ACC112 (cell line): ENCODE data around the gene RECQL5.

Experiments used
- H2AFZ ChIP-seq: fragments of 200-600 bp; sonication (generic); one replicate; pipeline ENCODE4 v1.6.0; 2017; ENCODE audit warnings: antibody characterized with exemption, low read length; ENCODE audit not compliant: unreplicated experiment
- H3K27ac ChIP-seq: fragments of 200-600 bp; sonication (generic); 2 replicates; pipeline ENCODE4 v1.5.1; 2014; ENCODE audit warnings: low read depth, mild to moderate bottlenecking, antibody characterized with exemption, low read length, moderate library complexity
- H3K27me3 ChIP-seq: fragments of 200-600 bp; sonication (generic); 2 replicates; pipeline ENCODE4 v1.6.1; 2014; ENCODE audit warnings: mild to moderate bottlenecking, antibody characterized with exemption, low read length, moderate library complexity, mixed read lengths; ENCODE audit not compliant: insufficient read depth
- H3K36me3 ChIP-seq: fragments of 200-600 bp; sonication (generic); 2 replicates; pipeline ENCODE4 v1.6.1; 2016; ENCODE audit warnings: mild to moderate bottlenecking, antibody characterized with exemption, low read length, moderate library complexity, mixed read lengths; ENCODE audit not compliant: insufficient read depth
- H3K4me1 ChIP-seq: fragments of 200-600 bp; sonication (generic); one replicate; pipeline ENCODE4 v1.6.1; 2016; ENCODE audit warnings: low read length, mixed read lengths; ENCODE audit not compliant: insufficient read depth, unreplicated experiment, control insufficient read depth
- H3K4me3 ChIP-seq: fragments of 200-600 bp; sonication (generic); 2 replicates; pipeline ENCODE4 v1.5.1; 2014; ENCODE audit warnings: mild to moderate bottlenecking, low read depth, low read length
- H3K79me2 ChIP-seq: fragments of 200-600 bp; sonication (generic); one replicate; pipeline ENCODE4 v1.6.0; 2016; ENCODE audit warnings: low read length; ENCODE audit not compliant: control insufficient read depth, unreplicated experiment, insufficient read depth

Gene RECQL5

GRCh38 chr17:75592348-75593020 is 74.5 kb downstream of the RECQL5 start:
- no peaks in the 10 kb centered on the region for H3K36me3 ChIP-seq
- H3K4me3 ChIP-seq, result no peak overlapping the region
- no peaks in the 10 kb centered on the region for H3K4me1 ChIP-seq
- peaks cover 24% of the 10 kb centered on the region for H3K27me3 ChIP-seq
- H2AFZ ChIP-seq, result no peak overlapping the region
- H3K27ac ChIP-seq, result no peak overlapping the region
- no peaks in the 10 kb centered on the region for H3K79me2 ChIP-seq

- Histone ChIP-seq H3K27me3 (peaks cover 31% of the 10 kb centered on the region), H3K4me3 (no peak overlapping the region), H3K79me2 (no peaks in the 10 kb centered on the region), H3K36me3 (no peaks in the 10 kb centered on the region), H3K4me1 (no peaks in the 10 kb centered on the region), H3K27ac (no peak overlapping the region), H2AFZ (no peak overlapping the region)
Measured at GRCh38 chr17:75591722-75592302, 75.1 kb downstream of the RECQL5 start.

- H3K79me2 ChIP-seq, result no peaks in the 10 kb centered on the region
- H3K27ac ChIP-seq, result no peak overlapping the region
- no peak overlapping the region for H3K4me3 ChIP-seq
- H3K4me1 ChIP-seq, result no peaks in the 10 kb centered on the region
- no peaks in the 10 kb centered on the region for H3K36me3 ChIP-seq
- H3K27me3 ChIP-seq, result peaks cover 38% of the 10 kb centered on the region
- H2AFZ ChIP-seq, result no peak overlapping the region
Measured at GRCh38 chr17:75590849-75591721, 75.9 kb downstream of the RECQL5 start.

GRCh38 chr17:75590314-75590761 is 76.6 kb downstream of the RECQL5 start:
- no peak overlapping the region for H2AFZ ChIP-seq
- H3K4me3 ChIP-seq, result no peak overlapping the region
- no peak overlapping the region for H3K27ac ChIP-seq
- no peaks in the 10 kb centered on the region for H3K4me1 ChIP-seq
- peaks cover 38% of the 10 kb centered on the region for H3K27me3 ChIP-seq
- H3K79me2 ChIP-seq, result no peaks in the 10 kb centered on the region
- no peaks in the 10 kb centered on the region for H3K36me3 ChIP-seq

GRCh38 chr17:75589919-75590303 is 77.0 kb downstream of the RECQL5 start:
- H3K36me3 ChIP-seq, result no peaks in the 10 kb centered on the region
- no peaks in the 10 kb centered on the region for H3K79me2 ChIP-seq
- no peak overlapping the region for H3K27ac ChIP-seq
- peak overlapping the region; percentile 69 for H3K4me3 ChIP-seq
- no peak overlapping the region for H2AFZ ChIP-seq
- peaks cover 38% of the 10 kb centered on the region for H3K27me3 ChIP-seq
- H3K4me1 ChIP-seq, result no peaks in the 10 kb centered on the region

GRCh38 chr17:75589012-75589918 is 77.7 kb downstream of the RECQL5 start:
- H3K27ac ChIP-seq, result no peak overlapping the region
- no peaks in the 10 kb centered on the region for H3K36me3 ChIP-seq
- peaks cover 38% of the 10 kb centered on the region for H3K27me3 ChIP-seq
- H2AFZ ChIP-seq, result no peak overlapping the region
- H3K4me3 ChIP-seq, result peak overlapping the region; percentile 69
- H3K4me1 ChIP-seq, result no peaks in the 10 kb centered on the region
- H3K79me2 ChIP-seq, result no peaks in the 10 kb centered on the region

GRCh38 chr17:75588596-75589011 is 78.3 kb downstream of the RECQL5 start:
- Histone ChIP-seq H3K27ac (no peak overlapping the region), H2AFZ (no peak overlapping the region), H3K27me3 (peaks cover 38% of the 10 kb centered on the region), H3K79me2 (no peaks in the 10 kb centered on the region), H3K36me3 (no peaks in the 10 kb centered on the region), H3K4me1 (no peaks in the 10 kb centered on the region), H3K4me3 (peak overlapping the region; percentile 69; the same call in 1 of the 2 replicates)

- Histone ChIP-seq H3K4me3 (peak within 1 kb of the TSS; percentile 69; the same call in 1 of the 2 replicates), H3K79me2 (no peaks in the 10 kb centered on the region), H3K27me3 (peaks cover 38% of the 10 kb centered on the region), H3K27ac (no peak within 1 kb of the TSS), H3K36me3 (no peaks in the 10 kb centered on the region), H2AFZ (no peak within 1 kb of the TSS), H3K4me1 (no peaks in the 10 kb centered on the region)
Measured at GRCh38 chr17:75587675-75588595, 79.0 kb downstream of the RECQL5 start, which contains the start of gene MYO15B. TSS of gene MYO15B (plus strand) at chr17:75587800. CDS start at chr17:75588058, 258 bp downstream.

- Histone ChIP-seq H3K4me3 (no peak overlapping the region), H3K79me2 (no peaks in the 10 kb centered on the region), H2AFZ (no peak overlapping the region), H3K4me1 (no peaks in the 10 kb centered on the region), H3K36me3 (no peaks in the 10 kb centered on the region), H3K27ac (no peak overlapping the region), H3K27me3 (peaks cover 34% of the 10 kb centered on the region)
Measured at GRCh38 chr17:75584849-75585175, 82.1 kb downstream of the RECQL5 start.
